Astrocyte of the spinal cord (primary cell): ENCODE data around the gene GSG1L.

Experiments
- DNase-seq: peaks from one replicate; pipeline ENCODE4 v3.0.0; 2011; ENCODE audit warnings: low read depth, low spot score
- H3K4me3 ChIP-seq: 2 replicates; pipeline ENCODE4 v1.5.1; 2011; ENCODE audit warnings: low read depth, mild to moderate bottlenecking, low read length, moderate library complexity
- in situ Hi-C: cut with HindIII; loops from 2 replicates; pipeline ENCODE4 v1.10.0; 2017; ENCODE audit warnings: low sequenced_read_pairs
- TF ChIP-seq, protein P1 (sequence below): IDR thresholded peaks from 2 replicates; pipeline ENCODE4 v1.5.1; 2012; ENCODE audit warnings: low read depth, mild to moderate bottlenecking, low read length, inconsistent platforms

Gene GSG1L

GRCh38 chr16:27767081-27767480, 296.4 kb downstream of the GSG1L start:
- no peak for DNase-seq
- no peak overlapping the region for H3K4me3 ChIP-seq
- in situ Hi-C loops = no loop called here
- TF ChIP-seq, protein P1, sequence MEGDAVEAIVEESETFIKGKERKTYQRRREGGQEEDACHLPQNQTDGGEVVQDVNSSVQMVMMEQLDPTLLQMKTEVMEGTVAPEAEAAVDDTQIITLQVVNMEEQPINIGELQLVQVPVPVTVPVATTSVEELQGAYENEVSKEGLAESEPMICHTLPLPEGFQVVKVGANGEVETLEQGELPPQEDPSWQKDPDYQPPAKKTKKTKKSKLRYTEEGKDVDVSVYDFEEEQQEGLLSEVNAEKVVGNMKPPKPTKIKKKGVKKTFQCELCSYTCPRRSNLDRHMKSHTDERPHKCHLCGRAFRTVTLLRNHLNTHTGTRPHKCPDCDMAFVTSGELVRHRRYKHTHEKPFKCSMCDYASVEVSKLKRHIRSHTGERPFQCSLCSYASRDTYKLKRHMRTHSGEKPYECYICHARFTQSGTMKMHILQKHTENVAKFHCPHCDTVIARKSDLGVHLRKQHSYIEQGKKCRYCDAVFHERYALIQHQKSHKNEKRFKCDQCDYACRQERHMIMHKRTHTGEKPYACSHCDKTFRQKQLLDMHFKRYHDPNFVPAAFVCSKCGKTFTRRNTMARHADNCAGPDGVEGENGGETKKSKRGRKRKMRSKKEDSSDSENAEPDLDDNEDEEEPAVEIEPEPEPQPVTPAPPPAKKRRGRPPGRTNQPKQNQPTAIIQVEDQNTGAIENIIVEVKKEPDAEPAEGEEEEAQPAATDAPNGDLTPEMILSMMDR = no peak

- no peak for DNase-seq
- H3K4me3 ChIP-seq = no peak overlapping the region
- in situ Hi-C loops = no loop called here
- TF ChIP-seq, protein P1 = no peak
Observed at GRCh38 chr16:27766236-27766925, 297.1 kb downstream of the GSG1L start.

DNA sequence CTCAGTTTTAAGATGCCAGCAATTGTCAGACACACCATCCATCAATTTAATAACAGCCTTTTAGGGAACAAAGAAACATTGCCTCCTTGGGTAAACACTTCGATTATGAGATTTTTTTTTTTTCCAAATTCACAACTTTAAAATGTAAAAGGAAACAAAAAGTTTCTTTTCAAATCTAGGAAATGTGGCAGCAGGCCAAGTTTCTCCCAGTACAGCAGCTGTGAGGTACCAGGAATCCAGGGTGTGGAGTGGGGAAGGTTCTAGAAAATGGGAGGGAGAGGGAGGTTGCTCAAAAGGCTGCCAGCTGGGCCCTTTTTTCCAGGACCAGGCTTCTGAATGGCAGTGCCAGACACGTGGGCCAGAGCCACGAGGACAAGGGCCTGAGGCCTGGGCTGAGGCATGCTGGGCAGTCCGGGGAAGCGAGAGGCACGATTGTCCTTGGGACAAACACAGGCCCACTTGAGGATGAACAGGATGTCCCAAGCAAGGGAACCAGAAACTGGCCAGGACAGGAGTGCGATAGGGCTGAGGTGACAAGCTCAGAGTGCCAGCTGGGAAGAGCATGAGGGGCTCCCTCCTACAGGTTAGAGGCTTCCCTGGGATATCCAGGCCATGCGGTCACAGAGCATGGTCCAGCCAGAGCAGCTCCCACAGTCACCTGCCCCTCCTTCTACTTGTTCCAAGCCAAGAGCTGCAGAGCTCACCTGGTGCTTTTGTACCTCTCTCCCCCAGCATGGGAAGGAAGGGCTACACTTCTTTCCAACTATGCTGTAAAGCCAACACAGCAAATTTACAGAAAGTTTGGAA, 298.4 kb downstream of the GSG1L start:
- in situ Hi-C loops = no loop called here
- no peak overlapping the region for H3K4me3 ChIP-seq
- TF ChIP-seq, protein P1 = no peak
- no peak for DNase-seq

- in situ Hi-C loops = no loop called here
- H3K4me3 ChIP-seq = no peak overlapping the region
- no peak for DNase-seq
- TF ChIP-seq, protein P1 = no peak
Observed at GRCh38 chr16:27764427-27764826, 299.1 kb downstream of the GSG1L start.

DNA sequence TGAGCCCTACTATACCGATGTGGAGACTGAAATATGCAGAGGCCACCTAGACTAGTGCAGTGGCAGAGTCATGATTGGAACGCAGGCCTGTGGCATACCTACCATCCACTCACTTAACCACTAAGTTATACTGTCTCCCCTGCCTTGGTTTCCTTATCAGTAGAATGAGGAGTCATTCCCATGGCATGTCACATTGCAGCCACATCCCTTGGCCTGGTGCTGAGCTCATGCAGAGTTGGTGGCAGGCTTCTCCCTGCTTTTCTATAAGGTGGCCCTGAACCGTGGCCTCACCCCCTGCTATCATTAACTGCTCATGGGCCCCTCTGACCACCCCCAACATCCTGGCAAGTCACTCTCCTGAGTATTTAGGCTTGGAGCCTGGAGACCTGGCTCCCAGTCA, 301.1 kb downstream of the GSG1L start:
- in situ Hi-C loops = no loop called here
- H3K4me3 ChIP-seq = no peak overlapping the region

GRCh38 chr16:27761816-27762215, 301.7 kb downstream of the GSG1L start:
- in situ Hi-C loops = no loop called here
- no peak overlapping the region for H3K4me3 ChIP-seq
- DNase-seq = peak; percentile 43
- TF ChIP-seq, protein P1 = no peak

More for the DNA sequence above, 301.1 kb downstream of the GSG1L start:
- DNase-seq = peak; percentile 77
- TF ChIP-seq, protein P1 = no peak
